ENCODE measurements around the gene DRGX. TPM values are rescaled to one million over a fixed set of nuclear protein-coding genes. Genes with fewer than 3 reads are reported as not detected.

The DRGX gene
- total RNA-seq, 1 donor from 2014 or later: not detected

DNA sequence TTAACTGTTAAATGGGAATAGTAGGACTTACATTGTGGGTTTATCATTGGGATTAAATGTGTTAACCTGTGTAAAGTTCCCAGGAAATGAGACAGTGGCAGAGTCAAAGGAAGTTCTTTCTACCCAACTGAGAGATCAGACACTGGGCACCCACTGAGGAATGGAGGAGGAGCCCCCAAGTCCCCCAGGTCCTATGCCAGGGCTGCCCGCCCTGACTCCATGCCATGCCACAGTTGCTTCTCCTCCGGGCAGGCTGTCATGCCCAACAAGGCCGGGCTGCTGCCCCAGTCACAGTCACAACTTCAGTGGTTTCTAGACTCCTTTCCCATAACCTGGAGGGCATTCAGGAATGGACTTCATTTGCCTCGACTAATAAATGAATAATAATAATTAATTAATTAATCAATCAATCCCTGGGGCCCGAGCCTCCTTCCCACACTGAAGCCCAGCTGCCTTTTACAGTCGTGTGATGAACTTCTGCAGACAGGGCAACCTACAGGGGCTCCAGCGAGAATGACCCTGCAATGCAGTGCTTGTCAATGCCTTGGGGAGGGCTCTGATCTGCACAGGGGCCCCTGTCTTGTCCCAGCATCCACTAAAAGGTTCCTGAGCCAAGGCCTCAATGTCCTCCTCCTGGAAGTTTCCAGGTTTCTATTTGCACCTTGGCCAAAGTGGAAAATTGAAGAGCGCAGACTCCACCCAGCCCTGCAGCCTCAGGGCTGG, 32.4 kb downstream of the DRGX start:
- no peak for DNase-seq (ENCODE audit: extremely low read depth, low read depth, low spot score)

DNA sequence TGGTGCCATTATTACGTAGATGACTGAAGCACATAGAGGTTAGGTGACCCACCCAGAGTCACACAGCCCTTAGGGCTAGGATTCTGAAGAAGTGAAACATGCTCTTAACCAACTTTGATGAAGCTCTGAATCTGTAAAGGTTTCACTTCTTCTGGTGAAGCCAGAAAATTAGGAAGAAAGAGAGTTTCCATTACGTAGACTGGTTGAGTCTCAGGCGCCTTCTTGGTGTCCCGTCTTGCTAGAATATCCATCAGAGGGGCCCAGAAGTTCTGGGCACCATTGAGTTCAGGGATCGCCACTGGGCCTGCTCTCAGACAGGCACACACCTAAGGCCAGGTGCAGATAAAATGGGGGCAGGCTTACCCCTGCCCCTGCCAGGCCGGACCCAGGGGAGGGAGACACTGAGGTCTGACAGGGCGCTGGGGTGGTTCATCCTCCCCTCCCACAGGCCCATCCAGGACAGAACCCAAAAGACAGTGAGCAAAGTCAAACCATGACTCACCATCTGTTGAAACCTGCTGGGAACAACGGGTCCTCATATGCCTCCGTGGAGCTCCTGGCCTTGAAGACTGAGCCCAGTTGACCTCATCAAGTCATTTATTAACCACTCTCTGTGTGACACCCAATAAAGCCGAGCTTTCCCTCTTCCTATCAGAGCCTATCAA, 33.2 kb downstream of the DRGX start:
- DNase-seq (ENCODE audit: extremely low read depth, low read depth, low spot score): no peak

DNA sequence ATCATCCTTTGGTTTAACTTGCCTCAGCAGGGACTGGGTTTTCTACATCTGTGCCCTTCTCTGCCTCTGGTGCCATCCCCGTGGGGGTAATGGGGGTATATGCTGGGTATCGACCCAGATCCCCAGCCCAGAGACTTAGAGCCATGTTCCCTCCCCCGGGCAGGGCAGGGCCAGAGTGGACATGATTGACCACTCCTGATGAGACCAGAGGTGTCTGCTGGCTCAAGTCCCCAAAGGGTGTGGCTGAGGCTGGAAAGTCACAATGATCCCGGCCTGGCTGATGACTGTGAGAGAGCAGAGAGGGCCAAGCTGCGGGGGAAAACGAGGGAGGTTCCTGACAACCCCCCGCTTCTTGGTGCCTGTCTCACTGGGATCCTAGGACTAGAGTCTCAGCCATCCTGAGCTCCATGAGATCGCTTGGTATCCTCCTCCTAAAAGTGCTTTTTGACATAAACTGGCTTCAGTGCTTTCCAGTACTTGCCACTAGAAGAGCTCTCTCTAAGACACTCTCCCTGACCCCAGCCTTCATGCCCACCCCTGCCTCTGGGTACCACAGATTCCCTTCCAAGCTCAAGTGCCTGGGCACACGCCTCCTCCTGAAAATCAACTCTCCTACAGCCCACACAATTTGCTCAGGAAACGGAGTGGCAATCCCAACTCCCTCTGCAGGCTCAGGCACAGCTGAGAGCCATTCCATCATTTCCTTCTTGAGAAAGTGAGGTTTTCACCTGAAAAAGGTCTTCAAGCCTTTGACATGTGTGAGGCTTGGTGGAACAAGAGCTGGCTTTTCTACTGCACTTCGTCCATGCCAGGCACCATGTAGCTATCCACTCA, 33.9 kb downstream of the DRGX start:
- DNase-seq (ENCODE audit: extremely low read depth, low read depth, low spot score): no peak

DNA sequence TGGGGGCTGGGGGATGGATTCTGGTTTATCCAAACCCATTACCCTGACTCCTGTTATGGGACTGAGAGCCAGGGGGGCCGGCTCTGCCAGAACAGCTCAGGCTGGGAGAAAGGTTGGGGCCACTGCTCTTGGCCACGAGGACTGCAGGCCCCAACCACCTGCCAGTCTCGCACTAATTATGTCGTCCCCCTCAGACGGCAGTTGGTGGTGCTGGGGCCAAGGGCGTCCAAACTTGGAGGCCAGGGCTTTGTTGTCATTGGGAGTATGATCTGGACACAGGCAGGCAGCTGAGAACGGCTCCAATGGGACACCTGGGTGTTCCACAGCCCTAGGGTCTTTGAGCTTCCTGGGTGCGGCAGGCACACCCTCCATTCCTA, 34.7 kb downstream of the DRGX start:
- no peak for DNase-seq (ENCODE audit: extremely low read depth, low read depth, low spot score)

DNA sequence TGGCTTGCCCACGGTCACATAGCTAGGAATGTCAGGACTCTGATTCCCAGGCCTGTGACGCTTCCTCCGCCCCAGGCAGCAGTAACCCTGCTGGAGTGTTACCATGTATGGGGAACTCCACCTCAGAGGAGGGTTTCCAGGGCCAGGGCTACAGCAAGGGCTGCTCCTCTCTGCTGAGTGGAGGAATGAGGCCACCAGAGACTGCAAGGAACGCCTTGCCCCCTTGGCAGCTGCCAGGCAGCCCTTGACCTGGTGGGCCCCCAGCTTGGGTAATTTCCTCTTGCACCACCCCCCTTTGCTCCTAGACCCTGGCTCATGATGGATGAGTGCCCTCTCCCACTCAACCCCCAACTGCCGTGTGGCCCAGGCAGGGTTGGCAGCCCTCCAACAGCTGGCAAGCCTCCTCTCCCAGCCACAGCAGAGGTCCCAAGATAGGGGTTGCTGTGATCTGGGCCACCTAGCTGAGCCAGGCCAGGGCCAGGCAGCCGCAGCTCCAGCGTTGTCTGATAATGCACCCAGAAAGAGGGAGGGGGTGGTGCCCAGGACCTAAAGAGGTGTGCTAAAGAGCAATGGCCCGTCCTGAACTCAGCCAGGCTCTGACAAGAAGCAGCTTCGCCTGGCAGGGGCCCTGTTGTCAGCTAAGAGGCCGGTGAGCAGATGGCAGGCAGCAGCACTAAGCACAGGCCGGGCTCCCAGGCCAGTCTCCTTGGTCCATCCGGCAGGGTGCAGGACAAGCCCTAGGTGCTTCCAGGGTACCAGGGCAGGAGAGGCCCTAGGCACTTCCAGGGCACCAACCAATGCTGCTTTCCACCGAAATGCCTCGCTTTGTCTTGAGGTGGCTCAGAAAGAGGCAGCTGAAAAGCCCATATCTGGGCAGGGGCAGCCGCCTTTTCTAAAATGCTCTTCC, 35.4 kb downstream of the DRGX start:
- no peak for DNase-seq (ENCODE audit: extremely low read depth, low read depth, low spot score)

- no peak for DNase-seq (ENCODE audit: extremely low read depth, low read depth, low spot score)
Observed at GRCh38 chr10:49359349-49360270, 36.3 kb downstream of the DRGX start.

GRCh38 chr10:49357910-49358309, 38.0 kb downstream of the DRGX start:
- DNase-seq (ENCODE audit: extremely low read depth, low read depth, low spot score): no peak

- DNase-seq (ENCODE audit: extremely low read depth, low read depth, low spot score): no peak
Observed at GRCh38 chr10:49356944-49357343, 38.9 kb downstream of the DRGX start.

DNA sequence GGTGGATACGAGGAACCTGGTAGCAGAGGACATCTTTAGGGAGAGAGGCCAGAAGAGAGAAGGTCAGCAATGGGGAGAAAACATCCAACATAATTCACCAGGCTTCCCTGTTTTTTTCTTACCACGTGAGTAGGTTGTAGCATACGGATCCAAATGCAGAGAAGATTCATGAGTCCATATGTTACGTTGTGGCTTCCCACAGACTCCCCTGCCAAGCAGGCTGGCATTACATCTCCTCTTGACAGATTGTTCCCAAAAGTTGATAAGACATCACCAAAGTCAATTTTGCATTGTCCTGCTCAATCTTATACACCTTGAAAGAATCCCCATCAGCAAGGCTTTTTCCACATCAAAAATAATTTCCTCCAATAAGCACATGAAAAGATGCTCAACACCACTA, 39.7 kb downstream of the DRGX start:
- DNase-seq (ENCODE audit: extremely low read depth, low read depth, low spot score): no peak

DNA sequence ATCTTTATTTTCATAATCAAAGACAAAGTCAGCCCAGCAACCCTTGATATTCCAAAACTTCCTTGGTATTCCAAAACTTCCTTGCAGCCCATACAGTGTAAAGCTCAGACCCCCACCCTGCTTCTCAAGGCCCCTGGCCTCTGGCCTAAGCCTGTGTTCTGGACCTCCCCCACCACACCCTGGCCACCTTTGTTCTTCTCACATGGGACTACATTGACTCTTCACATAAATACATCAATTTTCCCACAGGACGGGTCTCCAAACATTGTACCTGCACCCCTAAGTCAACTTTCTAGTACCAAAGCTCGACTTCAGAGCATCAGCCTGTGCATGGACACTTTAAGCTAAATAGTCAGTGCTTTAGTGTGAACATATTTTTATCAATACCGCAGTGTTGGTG, 40.7 kb downstream of the DRGX start:
- no peak for DNase-seq (ENCODE audit: extremely low read depth, low read depth, low spot score)

DNA sequence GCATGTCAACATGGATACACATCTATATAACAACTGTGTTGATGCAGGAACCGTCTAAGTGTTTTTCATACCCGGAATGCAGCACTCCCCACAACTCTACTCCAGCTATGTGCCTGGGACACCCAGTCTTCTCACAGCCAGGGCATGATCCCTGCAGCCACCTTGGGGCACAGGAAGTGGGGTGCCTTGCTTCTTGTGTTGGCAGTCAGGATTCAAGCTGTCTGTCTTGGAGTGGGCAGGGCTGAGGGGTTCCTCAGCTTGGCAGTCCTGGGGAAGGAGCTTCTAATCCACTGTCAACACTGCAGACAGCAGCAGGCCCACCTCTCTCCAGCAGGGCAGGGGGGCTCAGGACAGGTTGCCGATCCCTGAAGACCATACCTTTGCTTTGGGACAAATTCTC, 41.3 kb downstream of the DRGX start:
- DNase-seq (ENCODE audit: extremely low read depth, low read depth, low spot score): no peak

GRCh38 chr10:49353895-49354566, 41.9 kb downstream of the DRGX start:
- DNase-seq (ENCODE audit: extremely low read depth, low read depth, low spot score): no peak

- no peak for DNase-seq (ENCODE audit: extremely low read depth, low read depth, low spot score)
Observed at GRCh38 chr10:49353026-49353894, 42.6 kb downstream of the DRGX start.

- DNase-seq (ENCODE audit: extremely low read depth, low read depth, low spot score): no peak
Observed at GRCh38 chr10:49352323-49352722, 43.6 kb downstream of the DRGX start.

DNA sequence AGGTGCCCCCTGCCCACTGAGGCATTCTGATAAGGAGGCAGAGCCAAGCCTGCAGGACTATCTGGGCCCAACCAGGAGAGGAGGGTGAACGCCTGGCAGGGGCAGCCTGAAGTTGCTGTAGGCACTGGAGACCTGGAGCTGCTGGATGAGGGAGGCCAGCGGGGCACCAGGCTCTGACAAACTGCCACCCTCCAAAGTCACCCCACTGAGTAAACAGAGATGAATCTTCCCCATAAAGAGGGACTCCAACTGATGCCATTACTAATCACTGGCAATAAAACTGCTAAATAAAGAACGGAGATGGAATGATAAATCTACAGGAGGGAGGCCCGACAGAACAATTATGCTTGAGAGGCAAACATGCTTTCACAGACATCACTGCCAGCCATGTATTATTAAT, 44.2 kb downstream of the DRGX start:
- DNase-seq (ENCODE audit: extremely low read depth, low read depth, low spot score): no peak

DNA sequence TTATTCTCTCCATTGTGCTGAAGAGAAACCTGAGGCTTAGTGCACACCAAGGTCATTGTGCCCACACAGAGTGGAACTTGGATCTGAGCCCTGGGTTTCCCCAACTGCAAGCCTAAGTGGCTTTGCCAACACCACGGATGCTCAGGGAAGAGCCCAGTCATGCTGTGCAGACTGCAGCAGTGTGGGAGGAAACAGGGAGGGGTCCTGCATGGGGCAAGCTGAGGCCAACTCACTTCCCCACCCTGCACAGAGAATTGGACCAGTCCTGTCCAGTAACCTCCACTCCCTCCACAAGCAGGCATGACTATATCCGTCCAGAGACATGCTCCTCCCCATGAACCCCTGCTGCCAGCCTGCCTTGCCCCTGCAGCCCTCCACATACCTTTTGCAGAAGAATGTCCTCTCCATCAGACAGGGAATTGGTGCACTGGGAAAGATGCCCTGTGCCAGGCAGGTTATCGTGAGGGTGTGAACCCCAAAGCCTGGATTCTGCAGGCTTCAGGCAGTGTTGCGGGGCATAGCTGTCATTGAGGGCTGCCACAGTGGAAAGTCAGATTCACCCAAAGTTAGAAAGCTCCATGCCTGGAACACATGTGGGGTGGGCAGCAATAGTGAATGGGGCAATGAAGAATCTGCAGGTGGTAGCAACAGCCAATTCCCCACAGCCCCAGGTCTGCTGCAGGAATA, 44.9 kb downstream of the DRGX start:
- DNase-seq (ENCODE audit: extremely low read depth, low read depth, low spot score): no peak

- DNase-seq (ENCODE audit: extremely low read depth, low read depth, low spot score): no peak
Observed at GRCh38 chr10:49350138-49350537, 45.8 kb downstream of the DRGX start.

DNA sequence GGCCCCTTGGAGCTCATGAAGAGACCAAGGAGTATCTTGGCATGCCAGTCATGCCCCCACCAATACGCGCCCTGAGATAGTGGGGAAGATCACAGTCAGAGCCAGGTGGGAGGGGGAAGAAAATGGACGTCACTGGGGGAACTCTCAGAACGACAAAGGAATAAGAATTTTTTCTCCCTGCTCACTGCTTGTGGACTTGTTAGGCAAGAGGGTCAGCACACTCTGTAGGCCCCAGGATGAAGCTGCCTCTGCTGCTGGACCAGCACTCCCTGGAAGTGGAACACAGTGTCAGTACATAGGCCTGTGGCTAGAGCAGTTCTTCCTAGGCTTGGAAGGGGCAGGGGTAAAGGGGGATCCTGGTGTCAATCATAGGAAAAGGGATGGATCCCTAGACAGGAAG, 46.5 kb downstream of the DRGX start:
- DNase-seq (ENCODE audit: extremely low read depth, low read depth, low spot score): no peak

Measured in glomerular endothelial cell (primary cell).